GM23338 (cell line): Measurements from ENCODE around the gene PAQR4. TPM values are rescaled to one million over a fixed set of nuclear protein-coding genes. Genes with fewer than 3 reads are reported as not detected.

Experiments
- ATAC-seq: fragments of 200-7000 bp; cut with Tn5 transposase; 3 replicates; pipeline ENCODE4 v1.9.1; 2020
- DNase-seq: peaks from one replicate; pipeline ENCODE4 v3.0.0-alpha.2; 2015; ENCODE audit warnings: low spot score
- H2AFZ ChIP-seq: fragments of 200-600 bp; sonication (generic); 2 replicates; pipeline ENCODE4 v1.8.0; 2016; ENCODE audit warnings: antibody characterized with exemption, mild to moderate bottlenecking, moderate library complexity
- H3F3A ChIP-seq: fragments of 200-600 bp; sonication (generic); replicated peaks from 2 replicates; pipeline ENCODE4 v1.8.0; 2017; ENCODE audit warnings: antibody characterized with exemption, mixed run types, low read depth
- H3K27ac ChIP-seq: fragments of 200-600 bp; sonication (generic); 2 replicates; pipeline ENCODE4 v1.6.1; 2016; ENCODE audit warnings: low read depth
- H3K27me3 ChIP-seq: fragments of 200-600 bp; sonication (generic); 2 replicates; pipeline ENCODE4 v1.8.0; 2016; ENCODE audit warnings: mild to moderate bottlenecking, mixed run types, moderate library complexity; ENCODE audit not compliant: insufficient read depth
- H3K36me3 ChIP-seq: fragments of 200-600 bp; sonication (generic); 2 replicates; pipeline ENCODE4 v1.8.0; 2016; ENCODE audit warnings: mild to moderate bottlenecking; ENCODE audit not compliant: insufficient read depth
- H3K4me1 ChIP-seq: fragments of 200-600 bp; sonication (generic); 2 replicates; pipeline ENCODE4 v1.8.0; 2016; ENCODE audit warnings: mild to moderate bottlenecking, moderate library complexity; ENCODE audit not compliant: insufficient read depth
- H3K4me2 ChIP-seq: fragments of 200-600 bp; sonication (generic); 2 replicates; pipeline ENCODE4 v1.7.1; 2017; ENCODE audit warnings: mixed run types
- H3K4me3 ChIP-seq: fragments of 200-600 bp; sonication (generic); 2 replicates; pipeline ENCODE4 v1.6.1; 2016; ENCODE audit warnings: mixed run types
- H3K79me2 ChIP-seq: fragments of 200-600 bp; sonication (generic); replicated peaks from 2 replicates; pipeline ENCODE4 v1.8.0; 2017; ENCODE audit warnings: mild to moderate bottlenecking; ENCODE audit not compliant: insufficient read depth
- H3K9me2 ChIP-seq: fragments of 200-600 bp; sonication (generic); 2 replicates; pipeline ENCODE4 v1.8.0; 2017; ENCODE audit not compliant: insufficient read depth
- H4K20me1 ChIP-seq: fragments of 200-600 bp; sonication (generic); replicated peaks from 2 replicates; pipeline ENCODE4 v1.8.0; 2017; ENCODE audit warnings: mild to moderate bottlenecking; ENCODE audit not compliant: insufficient read depth
- H3K27ac Mint-ChIP-seq: 2 replicates; pipeline ENCODE4 v1.8.0; 2020; ENCODE audit warnings: inconsistent platforms, mild to moderate bottlenecking, moderate library complexity, mixed read lengths
- H3K27me3 Mint-ChIP-seq: 3 replicates; pipeline ENCODE4 v1.8.0; 2022; ENCODE audit warnings: low read depth, mild to moderate bottlenecking, moderate library complexity, mixed read lengths, inconsistent platforms; ENCODE audit not compliant: insufficient read depth, poor library complexity
- H3K36me3 Mint-ChIP-seq: 3 replicates; pipeline ENCODE4 v1.8.0; 2021; ENCODE audit warnings: low read depth, mild to moderate bottlenecking, inconsistent platforms, moderate library complexity, mixed read lengths
- H3K4me1 Mint-ChIP-seq: 3 replicates; pipeline ENCODE4 v1.8.0; 2020; ENCODE audit warnings: mild to moderate bottlenecking, inconsistent platforms, mixed read lengths
- H3K4me3 Mint-ChIP-seq: 3 replicates; pipeline ENCODE4 v1.8.0; 2021; ENCODE audit warnings: moderate library complexity, mild to moderate bottlenecking, inconsistent platforms, mixed read lengths
- H3K9me3 Mint-ChIP-seq: 3 replicates; pipeline ENCODE4 v1.8.0; 2020; ENCODE audit warnings: moderate library complexity, mild to moderate bottlenecking, inconsistent platforms, mixed read lengths
- CTCF ChIP-seq, 2 experiments: fragments of 200-600 bp in 1 of 2; sonication (generic) in 1 of 2; conservative IDR thresholded peaks; 2 replicates each; pipeline versions ENCODE4 v1.5.1 to v1.6.1; 2016 to 2017; ENCODE audit warnings: antibody characterized with exemption in 2 of 2, low read depth in 2 of 2, mild to moderate bottlenecking in 2 of 2, moderate library complexity in 1 of 2
- ETS1 ChIP-seq: IDR thresholded peaks from 2 replicates; pipeline ENCODE4 v1.6.1; 2016; ENCODE audit warnings: antibody characterized with exemption
- EZH2phosphoT487 ChIP-seq: fragments of 200-600 bp; sonication (generic); IDR thresholded peaks from one replicate; pipeline ENCODE4 v1.8.1; 2018; ENCODE audit warnings: antibody characterized with exemption; ENCODE audit not compliant: unreplicated experiment
- ZNF462 ChIP-seq: fragments of 250-450 bp; sonication (Bioruptor Pico); IDR thresholded peaks from 2 replicates; pipeline ENCODE4 v1.5.0; 2020; ENCODE audit warnings: mild to moderate bottlenecking, moderate library complexity
- polyA plus RNA-seq: library from polyadenylated mRNA; unstranded; fragments of >200 nt; fragmentation: Nextera tagmentation; extraction: Ambion mirVana; gene quantifications from 2 replicates; pipeline ENCODE4 v1.2.1, GENCODE V29; 2016
- total RNA-seq: library from RNA; depleted of rRNA; stranded (reverse); fragments of >200 nt; shearing (Covaris generic); gene quantifications from 2 replicates; pipeline ENCODE4 v1.2.3, GENCODE V29; 2014

The PAQR4 gene
- total and polyA plus RNA-seq, 2 experiments from 2014 or later, result 7.0 to 29.3 TPM

- no peak for TF ChIP-seq ZNF462 (CRISPR knock-in tag)
- TF ChIP-seq CTCF (conservative IDR thresholded peaks at IDR 0.05; ENCODE audit: low read depth in 2 of 2), result no peak
- TF ChIP-seq EZH2phosphoT487, result no peak
Observed at GRCh38 chr16:3000540-3000939, 31.4 kb downstream of the PAQR4 start (continued).

GRCh38 chr16:3001316-3001715 lies 32.2 kb downstream of the PAQR4 start:
- Histone ChIP-seq H3K4me2 (no peak overlapping the region), H3K27me3 (no peaks in the 10 kb centered on the region), H3K4me3 (no peak overlapping the region), H3K9me2 (no peaks in the 10 kb centered on the region), H3F3A (no peaks in the 10 kb centered on the region; the same call in 1 of the 2 replicates), H3K36me3 (no peaks in the 10 kb centered on the region), H4K20me1 (no peaks in the 10 kb centered on the region), H3K4me1 (peaks cover 11% of the 10 kb centered on the region), H3K27ac (no peak overlapping the region), H2AFZ (no peak overlapping the region), H3K79me2 (no peaks in the 10 kb centered on the region)
- DNase-seq, result peak; percentile 69
- H3K27me3 Mint-ChIP-seq, result peaks cover 5% of the 10 kb centered on the region
- H3K36me3 Mint-ChIP-seq, result peaks cover 5% of the 10 kb centered on the region
- no peak overlapping the region; the same call in 1 of the 2 replicates for H3K27ac Mint-ChIP-seq
- peak; percentile 13 for ATAC-seq
- peaks cover 16% of the 10 kb centered on the region; the same call in 2 of the 3 replicates for H3K4me1 Mint-ChIP-seq
- H3K9me3 Mint-ChIP-seq, result no peaks in the 10 kb centered on the region
- H3K4me3 Mint-ChIP-seq, result no peak overlapping the region
- 0 out of 4 replicates have a peak, but pooled peaks of 1 of the 2 experiments have one; percentile 11 for TF ChIP-seq CTCF (conservative IDR thresholded peaks at IDR 0.05; ENCODE audit: low read depth in 2 of 2)
- TF ChIP-seq ETS1, result no peak
